HEK293 (cell line): Measurements from ENCODE around the gene COTL1.

ENCODE experiments used
- CTCF ChIA-PET: fragments of 350-600 bp; formaldehyde crosslinking; extraction: SDS; loops from one replicate; lab custom pipeline; 2021; ENCODE audit warnings: antibody characterized with exemption; lab: Yijun Ruan, JAX
- POLR2A ChIA-PET: fragments of 300-600 bp; formaldehyde crosslinking; extraction: SDS; loops from one replicate; lab custom pipeline; 2020; ENCODE audit warnings: antibody characterized with exemption, inconsistent platforms; lab: Yijun Ruan, JAX
- H3K27ac ChIP-seq: fragments of 200-500 bp; sonication (Bioruptor generic); 2 replicates; pipeline ENCODE4 v1.5.1; 2014; ENCODE audit warnings: low read depth, low read length, control low read depth, inconsistent platforms; ENCODE audit errors: extremely low read depth
- H3K36me3 ChIP-seq, 2 experiments: fragments of 200-500 bp in 1 of 2; sonication (Bioruptor generic) in 1 of 2; 1 replicate in 1 of 2; 2 replicates in 1 of 2; pipeline ENCODE4 v1.5.1; 2014 to 2017; ENCODE audit warnings: inconsistent platforms in 2 of 2, low read length in 2 of 2; ENCODE audit not compliant: control insufficient read depth in 2 of 2, insufficient read depth in 1 of 2
- H3K4me1 ChIP-seq: fragments of 200-500 bp; sonication (Bioruptor generic); 2 replicates; pipeline ENCODE4 v1.5.1; 2014; ENCODE audit warnings: mild to moderate bottlenecking, low read length, inconsistent platforms; ENCODE audit not compliant: control insufficient read depth, insufficient read depth
- H3K4me3 ChIP-seq: 2 replicates; pipeline ENCODE4 v1.5.1; 2011; ENCODE audit warnings: low read depth, mild to moderate bottlenecking, control low read depth, low read length, moderate library complexity
- H3K9me3 ChIP-seq: fragments of 200-500 bp; sonication (Bioruptor generic); 2 replicates; pipeline ENCODE4 v1.5.1; 2014; ENCODE audit warnings: low read depth, low read length, inconsistent platforms; ENCODE audit not compliant: control insufficient read depth, insufficient read depth
- EGR2 ChIP-seq: fragments of 450-650 bp; formaldehyde crosslinking; IDR thresholded peaks from 2 replicates; pipeline ENCODE4 v1.5.1; 2016; ENCODE audit warnings: low read depth, missing biosample characterization, missing genetic modification characterization
- GLIS1 ChIP-seq: fragments of 450-650 bp; formaldehyde crosslinking; IDR thresholded peaks from 2 replicates; pipeline ENCODE4 v1.5.1; 2016; ENCODE audit warnings: missing biosample characterization, missing genetic modification characterization
- SCRT1 ChIP-seq: fragments of 450-650 bp; formaldehyde crosslinking; IDR thresholded peaks from 2 replicates; pipeline ENCODE4 v1.5.1; 2016; ENCODE audit warnings: missing biosample characterization, missing genetic modification characterization, borderline replicate concordance
- SCRT2 ChIP-seq: fragments of 450-650 bp; formaldehyde crosslinking; IDR thresholded peaks from 2 replicates; pipeline ENCODE4 v1.5.1; 2016; ENCODE audit warnings: missing biosample characterization, missing genetic modification characterization
- WT1 ChIP-seq: fragments of 450-650 bp; formaldehyde crosslinking; IDR thresholded peaks from 2 replicates; pipeline ENCODE4 v1.5.1; 2016; ENCODE audit warnings: missing biosample characterization, missing genetic modification characterization
- ZBTB20 ChIP-seq: fragments of 450-650 bp; formaldehyde crosslinking; IDR thresholded peaks from 2 replicates; pipeline ENCODE4 v1.5.1; 2016; ENCODE audit warnings: missing biosample characterization, missing genetic modification characterization
- ZBTB26 ChIP-seq: fragments of 450-650 bp; formaldehyde crosslinking; optimal IDR thresholded peaks from 2 replicates; pipeline ENCODE3; 2016; ENCODE audit warnings: missing biosample characterization, mild to moderate bottlenecking, missing genetic modification characterization
- ZEB2 ChIP-seq: fragments of 450-650 bp; formaldehyde crosslinking; IDR thresholded peaks from 2 replicates; pipeline ENCODE4 v1.5.1; 2016; ENCODE audit warnings: missing biosample characterization, missing genetic modification characterization
- ZFHX2 ChIP-seq: fragments of 450-650 bp; formaldehyde crosslinking; conservative IDR thresholded peaks from 2 replicates; pipeline ENCODE4 v1.5.1; 2016; ENCODE audit warnings: missing biosample characterization, missing genetic modification characterization
- ZFP69B ChIP-seq: fragments of 450-650 bp; formaldehyde crosslinking; IDR thresholded peaks from 2 replicates; pipeline ENCODE4 v1.5.1; 2016; ENCODE audit warnings: missing biosample characterization, missing genetic modification characterization
- ZNF132 ChIP-seq: fragments of 450-650 bp; formaldehyde crosslinking; IDR thresholded peaks from 2 replicates; pipeline ENCODE4 v1.5.1; 2017; ENCODE audit warnings: missing biosample characterization, missing genetic modification characterization, borderline replicate concordance
- ZNF169 ChIP-seq: fragments of 450-650 bp; formaldehyde crosslinking; IDR thresholded peaks from 2 replicates; pipeline ENCODE4 v1.5.1; 2016; ENCODE audit warnings: missing biosample characterization, missing genetic modification characterization
- ZNF280D ChIP-seq: fragments of 450-650 bp; formaldehyde crosslinking; IDR thresholded peaks from 2 replicates; pipeline ENCODE4 v1.5.1; 2016; ENCODE audit warnings: missing biosample characterization, missing genetic modification characterization
- ZNF292 ChIP-seq: fragments of 450-650 bp; formaldehyde crosslinking; IDR thresholded peaks from 2 replicates; pipeline ENCODE4 v1.5.1; 2016; ENCODE audit warnings: low read depth, missing biosample characterization, missing genetic modification characterization, borderline replicate concordance
- ZNF335 ChIP-seq: fragments of 450-650 bp; formaldehyde crosslinking; conservative IDR thresholded peaks from 2 replicates; pipeline ENCODE4 v1.5.1; 2016; ENCODE audit warnings: missing biosample characterization, missing genetic modification characterization
- ZNF366 ChIP-seq: fragments of 450-650 bp; formaldehyde crosslinking; conservative IDR thresholded peaks from 2 replicates; pipeline ENCODE4 v1.5.1; 2016; ENCODE audit warnings: missing biosample characterization, missing genetic modification characterization
- ZNF530 ChIP-seq: fragments of 450-650 bp; formaldehyde crosslinking; IDR thresholded peaks from 2 replicates; pipeline ENCODE4 v1.5.1; 2016; ENCODE audit warnings: low read depth, missing biosample characterization, missing genetic modification characterization
- ZNF549 ChIP-seq: fragments of 450-650 bp; IDR thresholded peaks from 2 replicates; pipeline ENCODE4 v1.5.1; 2018; ENCODE audit warnings: missing biosample characterization, missing genetic modification characterization, mild to moderate bottlenecking, inconsistent platforms, moderate library complexity
- ZNF629 ChIP-seq: fragments of 450-650 bp; formaldehyde crosslinking; IDR thresholded peaks from 2 replicates; pipeline ENCODE4 v1.5.1; 2017; ENCODE audit warnings: missing biosample characterization, missing genetic modification characterization
- ZNF843 ChIP-seq: fragments of 450-650 bp; formaldehyde crosslinking; IDR thresholded peaks from 2 replicates; pipeline ENCODE4 v1.5.1; 2016; ENCODE audit warnings: missing biosample characterization, missing genetic modification characterization
- ZSCAN16 ChIP-seq: fragments of 450-650 bp; formaldehyde crosslinking; IDR thresholded peaks from 2 replicates; pipeline ENCODE4 v1.5.1; 2016; ENCODE audit warnings: missing biosample characterization, missing genetic modification characterization

Gene COTL1

GRCh38 chr16:84545114-84545737 is 72.7 kb downstream of the COTL1 start:
- Histone ChIP-seq H3K9me3 (no peaks in the 10 kb centered on the region), H3K4me1 (peaks cover 6% of the 10 kb centered on the region), H3K4me3 (no peak overlapping the region), H3K36me3 (no peaks in the 10 kb centered on the region), H3K27ac (no peak overlapping the region)
- ChIA-PET POLR2A (no interaction called here), CTCF (no interaction called here)
- no peak for TF ChIP-seq ZSCAN16 (tag by site-specific recombination)
- TF ChIP-seq ZNF132 (tag by site-specific recombination), result no peak
- TF ChIP-seq ZNF335, result 0 out of 2 replicates have a peak, but pooled peaks have one; percentile 19
- no peak for TF ChIP-seq ZNF549
- no peak for TF ChIP-seq ZNF169 (tag by site-specific recombination)

DNA sequence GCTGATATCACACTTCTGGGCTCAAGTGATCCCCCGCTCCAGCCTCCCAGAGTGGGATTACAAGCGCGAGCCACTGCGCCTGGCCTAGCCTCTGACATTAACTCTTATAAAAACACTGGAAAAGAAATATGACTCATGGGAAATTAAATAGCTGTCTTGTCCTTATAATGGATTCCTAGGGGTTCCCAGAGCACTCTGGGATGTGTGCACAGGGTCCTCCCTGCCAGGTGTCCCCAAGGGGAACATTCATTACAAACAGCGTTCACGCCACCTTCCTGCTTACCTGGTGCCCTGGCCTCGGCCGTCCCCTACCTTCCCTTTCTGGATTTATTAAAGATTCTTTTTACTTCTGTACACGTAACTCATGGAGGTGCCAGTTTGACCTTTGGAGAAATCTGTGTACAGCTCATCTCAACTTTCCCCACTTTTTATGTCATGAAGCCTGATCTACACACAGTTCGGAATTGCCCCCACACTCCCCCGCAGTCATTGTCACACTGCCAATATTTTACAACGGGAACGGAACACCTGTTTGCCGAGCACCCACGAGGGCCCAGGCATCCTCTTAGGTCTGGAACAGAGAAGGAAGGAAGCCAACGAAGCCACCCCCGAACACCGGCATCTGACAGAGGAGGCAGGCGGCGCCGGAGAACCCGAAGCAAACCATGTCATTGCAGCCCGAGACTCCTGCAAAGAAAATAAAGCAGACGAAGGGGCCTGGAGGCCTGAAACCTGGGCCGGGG is 73.7 kb downstream of the COTL1 start:
- 0 out of 2 replicates have a peak, but pooled peaks have one; percentile 16 for TF ChIP-seq ZNF366 (tag by site-specific recombination)
- peak; percentile 49; the same call in 1 of the 2 replicates for TF ChIP-seq ZEB2 (tag by site-specific recombination)
- 0 out of 2 replicates have a peak, but pooled peaks have one; percentile 36 for TF ChIP-seq ZSCAN16 (tag by site-specific recombination)
- TF ChIP-seq SCRT2 (tag by site-specific recombination), result peak; percentile 74
- TF ChIP-seq EGR2, result peak; percentile 96
- TF ChIP-seq ZBTB26 (tag by site-specific recombination), result peak; percentile 5
- no peak for TF ChIP-seq ZNF280D (tag by site-specific recombination)
- peak; percentile 39; the same call in 1 of the 2 replicates for TF ChIP-seq ZNF335
- TF ChIP-seq ZBTB20 (tag by site-specific recombination), result peak; percentile 54
- peak; percentile 94 for TF ChIP-seq ZFHX2
- TF ChIP-seq ZNF843 (tag by site-specific recombination), result 0 out of 2 replicates have a peak, but pooled peaks have one; percentile 27
- no peak for TF ChIP-seq ZNF530 (tag by site-specific recombination)
- TF ChIP-seq WT1 (tag by site-specific recombination), result peak; percentile 50; the same call in 1 of the 2 replicates
- no peak for TF ChIP-seq ZFP69B (tag by site-specific recombination)
- peak; percentile 34; the same call in 1 of the 2 replicates for TF ChIP-seq SCRT1 (tag by site-specific recombination)
- 0 out of 2 replicates have a peak, but pooled peaks have one; percentile 46 for TF ChIP-seq GLIS1 (tag by site-specific recombination)
- TF ChIP-seq ZNF629 (tag by site-specific recombination), result peak; percentile 17; the same call in 1 of the 2 replicates
- TF ChIP-seq ZNF292 (tag by site-specific recombination), result no peak
- Histone ChIP-seq H3K4me1 (peaks cover 6% of the 10 kb centered on the region), H3K27ac (no peak overlapping the region), H3K4me3 (no peak overlapping the region), H3K36me3 (no peaks in the 10 kb centered on the region), H3K9me3 (no peaks in the 10 kb centered on the region)
- ChIA-PET CTCF (interaction anchor here (0.6 to 2.0 kb wide), 3 partner anchors 20 to 597 kb away, joined by 3 to 6 read pairs (median 4); no protein-coding TSS in a partner anchor), POLR2A (no interaction called here)
